ENCODE data around the gene DACH2.

DNA sequence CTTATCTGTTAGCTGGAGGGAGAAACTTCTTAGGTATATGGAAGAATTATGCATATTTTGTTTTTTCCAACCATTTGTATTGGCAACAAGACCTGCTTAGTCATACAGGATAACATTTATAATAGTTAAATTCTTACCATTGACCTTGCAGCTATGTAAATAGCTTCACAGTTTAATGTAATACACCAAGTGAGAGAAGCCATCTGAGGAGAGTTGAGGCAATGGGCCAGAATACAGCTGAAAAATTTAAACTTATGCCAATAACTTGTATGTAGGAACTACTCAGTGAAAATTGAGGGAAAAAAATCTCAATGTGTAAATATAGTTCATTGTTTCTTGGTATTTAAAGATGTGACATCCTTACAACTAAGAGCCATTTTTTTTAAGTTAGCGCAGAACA, 273.5 kb downstream of the DACH2 start:
- TF ChIP-seq POLR2A (IDR thresholded peaks at IDR 0.05) (no peak), CTCF (IDR thresholded peaks at IDR 0.05) (no peak), EP300 (IDR thresholded peaks at IDR 0.05) (no peak)

All from gastroesophageal sphincter (tissue), 3 donors.